ENCODE measurements around the gene USP31.

DNA sequence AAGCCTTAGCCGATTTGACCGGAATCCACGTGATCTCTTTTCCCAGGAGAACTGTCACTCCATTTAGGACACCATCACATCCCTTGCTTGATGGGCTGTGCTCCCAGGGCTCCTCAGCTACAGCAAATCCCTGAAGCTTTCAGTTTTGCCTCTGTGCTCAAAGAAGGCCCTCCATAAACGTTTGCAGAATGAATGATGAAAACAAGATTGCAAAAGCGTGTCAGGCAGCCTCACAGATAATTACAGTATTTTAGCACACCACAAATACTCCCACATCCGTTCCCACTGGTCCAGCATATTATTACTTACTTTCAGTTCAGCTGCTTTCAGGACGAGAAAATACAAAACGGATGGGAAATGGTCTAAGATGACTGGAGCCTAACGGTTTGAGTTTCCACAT is 84.6 kb downstream of the USP31 start:
- TF ChIP-seq POLR2A (IDR thresholded peaks at IDR 0.05) = no peak
- TF ChIP-seq, protein P1, sequence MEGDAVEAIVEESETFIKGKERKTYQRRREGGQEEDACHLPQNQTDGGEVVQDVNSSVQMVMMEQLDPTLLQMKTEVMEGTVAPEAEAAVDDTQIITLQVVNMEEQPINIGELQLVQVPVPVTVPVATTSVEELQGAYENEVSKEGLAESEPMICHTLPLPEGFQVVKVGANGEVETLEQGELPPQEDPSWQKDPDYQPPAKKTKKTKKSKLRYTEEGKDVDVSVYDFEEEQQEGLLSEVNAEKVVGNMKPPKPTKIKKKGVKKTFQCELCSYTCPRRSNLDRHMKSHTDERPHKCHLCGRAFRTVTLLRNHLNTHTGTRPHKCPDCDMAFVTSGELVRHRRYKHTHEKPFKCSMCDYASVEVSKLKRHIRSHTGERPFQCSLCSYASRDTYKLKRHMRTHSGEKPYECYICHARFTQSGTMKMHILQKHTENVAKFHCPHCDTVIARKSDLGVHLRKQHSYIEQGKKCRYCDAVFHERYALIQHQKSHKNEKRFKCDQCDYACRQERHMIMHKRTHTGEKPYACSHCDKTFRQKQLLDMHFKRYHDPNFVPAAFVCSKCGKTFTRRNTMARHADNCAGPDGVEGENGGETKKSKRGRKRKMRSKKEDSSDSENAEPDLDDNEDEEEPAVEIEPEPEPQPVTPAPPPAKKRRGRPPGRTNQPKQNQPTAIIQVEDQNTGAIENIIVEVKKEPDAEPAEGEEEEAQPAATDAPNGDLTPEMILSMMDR (IDR thresholded peaks at IDR 0.05 in 8 of 11, conservative IDR thresholded peaks at IDR 0.05 in 3 of 11) = no peak
- TF ChIP-seq POLR2AphosphoS5 (IDR thresholded peaks at IDR 0.05) = no peak
